ENCODE results near the gene NTNG1. TPM values are rescaled to one million over a fixed set of nuclear protein-coding genes. Genes with fewer than 3 reads are reported as not detected.
A peak's percentile ranks its signal among the peaks of the same experiment; 100 is the strongest.

The NTNG1 gene
- total RNA-seq, 1 experiment from 2014 or later = not detected

- no peak overlapping the region for H3K4me3 ChIP-seq
- H3K9me3 ChIP-seq (replicated peaks) = no peaks in the 10 kb centered on the region
- no peaks in the 10 kb centered on the region for H3K36me3 ChIP-seq
- H3K27me3 ChIP-seq = peaks cover 2% of the 10 kb centered on the region
- H3K4me1 ChIP-seq = no peaks in the 10 kb centered on the region
- no peak for DNase-seq
- no peak overlapping the region for H3K27ac ChIP-seq
Measured at GRCh38 chr1:107457989-107458388, 317.1 kb downstream of the NTNG1 start.

- Histone ChIP-seq H3K4me3 (no peak overlapping the region), H3K27ac (no peak overlapping the region), H3K9me3 (replicated peaks) (no peaks in the 10 kb centered on the region), H3K36me3 (no peaks in the 10 kb centered on the region), H3K4me1 (no peaks in the 10 kb centered on the region), H3K27me3 (peaks cover 5% of the 10 kb centered on the region)
- DNase-seq = no peak
Measured at GRCh38 chr1:107459204-107459904, 318.5 kb downstream of the NTNG1 start.

- H3K36me3 ChIP-seq = no peaks in the 10 kb centered on the region
- no peaks in the 10 kb centered on the region for H3K4me1 ChIP-seq
- DNase-seq = no peak
- no peaks in the 10 kb centered on the region for H3K9me3 ChIP-seq (replicated peaks)
- H3K27ac ChIP-seq = no peak overlapping the region
- H3K4me3 ChIP-seq = no peak overlapping the region
- H3K27me3 ChIP-seq = peaks cover 5% of the 10 kb centered on the region
Measured at GRCh38 chr1:107460035-107460434, 319.2 kb downstream of the NTNG1 start.

- H3K27me3 ChIP-seq = peaks cover 5% of the 10 kb centered on the region
Measured at GRCh38 chr1:107464827-107465226, 324.0 kb downstream of the NTNG1 start.

GRCh38 chr1:107467286-107467685 is 326.4 kb downstream of the NTNG1 start:
- H3K36me3 ChIP-seq = no peaks in the 10 kb centered on the region
- no peaks in the 10 kb centered on the region for H3K9me3 ChIP-seq (replicated peaks)
- no peaks in the 10 kb centered on the region for H3K4me1 ChIP-seq

More at GRCh38 chr1:107464827-107465226, 324.0 kb downstream of the NTNG1 start:
- Histone ChIP-seq H3K36me3 (no peaks in the 10 kb centered on the region), H3K4me1 (no peaks in the 10 kb centered on the region), H3K9me3 (replicated peaks) (no peaks in the 10 kb centered on the region), H3K27ac (no peak overlapping the region), H3K4me3 (no peak overlapping the region)
- no peak for DNase-seq

GRCh38 chr1:107467811-107468210 is 327.0 kb downstream of the NTNG1 start:
- H3K36me3 ChIP-seq = no peaks in the 10 kb centered on the region
- no peak overlapping the region for H3K27ac ChIP-seq
- H3K9me3 ChIP-seq (replicated peaks) = no peaks in the 10 kb centered on the region
- H3K4me3 ChIP-seq = no peak overlapping the region
- no peak for DNase-seq
- H3K27me3 ChIP-seq = peaks cover 3% of the 10 kb centered on the region; the same call in 1 of the 2 replicates
- no peaks in the 10 kb centered on the region for H3K4me1 ChIP-seq

More at GRCh38 chr1:107467286-107467685, 326.4 kb downstream of the NTNG1 start:
- no peak overlapping the region for H3K4me3 ChIP-seq
- no peak for DNase-seq
- peaks cover 3% of the 10 kb centered on the region; the same call in 1 of the 2 replicates for H3K27me3 ChIP-seq
- no peak overlapping the region for H3K27ac ChIP-seq

GRCh38 chr1:107473065-107473464 is 332.2 kb downstream of the NTNG1 start:
- Histone ChIP-seq H3K4me3 (no peak overlapping the region), H3K27ac (no peak overlapping the region), H3K9me3 (replicated peaks) (no peaks in the 10 kb centered on the region), H3K36me3 (no peaks in the 10 kb centered on the region), H3K4me1 (no peaks in the 10 kb centered on the region), H3K27me3 (no peaks in the 10 kb centered on the region)
- DNase-seq = no peak

GRCh38 chr1:107474877-107475612 is 334.2 kb downstream of the NTNG1 start:
- Histone ChIP-seq H3K27ac (no peak overlapping the region), H3K36me3 (no peaks in the 10 kb centered on the region), H3K4me1 (no peaks in the 10 kb centered on the region), H3K4me3 (no peak overlapping the region), H3K9me3 (replicated peaks) (no peaks in the 10 kb centered on the region), H3K27me3 (no peaks in the 10 kb centered on the region)
- DNase-seq = no peak

GRCh38 chr1:107477233-107477632 is 336.4 kb downstream of the NTNG1 start:
- Histone ChIP-seq H3K36me3 (no peaks in the 10 kb centered on the region), H3K27me3 (no peaks in the 10 kb centered on the region), H3K4me1 (no peaks in the 10 kb centered on the region), H3K27ac (no peak overlapping the region), H3K4me3 (no peak overlapping the region), H3K9me3 (replicated peaks) (no peaks in the 10 kb centered on the region)
- peak; percentile 35 to 47 for DNase-seq

GRCh38 chr1:107479865-107480350 is 339.1 kb downstream of the NTNG1 start:
- H3K9me3 ChIP-seq (replicated peaks) = no peaks in the 10 kb centered on the region
- no peak overlapping the region for H3K27ac ChIP-seq
- 0 out of 2 replicates have a peak, but pooled peaks cover 5% of the 10 kb centered on the region for H3K27me3 ChIP-seq
- no peaks in the 10 kb centered on the region for H3K36me3 ChIP-seq
- H3K4me3 ChIP-seq = no peak overlapping the region
- no peaks in the 10 kb centered on the region for H3K4me1 ChIP-seq
- no peak for DNase-seq

- Histone ChIP-seq H3K27ac (no peak overlapping the region), H3K9me3 (replicated peaks) (no peaks in the 10 kb centered on the region), H3K4me1 (no peaks in the 10 kb centered on the region), H3K36me3 (no peaks in the 10 kb centered on the region), H3K27me3 (0 out of 2 replicates have a peak, but pooled peaks cover 9% of the 10 kb centered on the region), H3K4me3 (no peak overlapping the region)
- DNase-seq = no peak
Measured at GRCh38 chr1:107480548-107481415, 339.9 kb downstream of the NTNG1 start.

- Histone ChIP-seq H3K27me3 (0 out of 2 replicates have a peak, but pooled peaks cover 9% of the 10 kb centered on the region), H3K27ac (no peak overlapping the region), H3K9me3 (replicated peaks) (no peaks in the 10 kb centered on the region), H3K4me3 (no peak overlapping the region), H3K4me1 (no peaks in the 10 kb centered on the region), H3K36me3 (no peaks in the 10 kb centered on the region)
- DNase-seq = no peak
Measured at GRCh38 chr1:107481756-107482384, 341.0 kb downstream of the NTNG1 start.

GRCh38 chr1:107483949-107484348 is 343.1 kb downstream of the NTNG1 start:
- H3K9me3 ChIP-seq (replicated peaks) = no peaks in the 10 kb centered on the region
- H3K4me3 ChIP-seq = no peak overlapping the region
- no peaks in the 10 kb centered on the region for H3K36me3 ChIP-seq
- 0 out of 2 replicates have a peak, but pooled peaks cover 9% of the 10 kb centered on the region for H3K27me3 ChIP-seq
- H3K27ac ChIP-seq = no peak overlapping the region
- no peak for DNase-seq
- H3K4me1 ChIP-seq = no peaks in the 10 kb centered on the region

GRCh38 chr1:107486349-107486748 is 345.5 kb downstream of the NTNG1 start:
- no peak for DNase-seq
- Histone ChIP-seq H3K27ac (no peak overlapping the region), H3K9me3 (replicated peaks) (no peaks in the 10 kb centered on the region), H3K36me3 (no peaks in the 10 kb centered on the region), H3K4me1 (no peaks in the 10 kb centered on the region), H3K27me3 (0 out of 2 replicates have a peak, but pooled peaks cover 9% of the 10 kb centered on the region), H3K4me3 (no peak overlapping the region)
